Thoracic aorta (tissue), 2 donors: ENCODE results near the gene STAP2. TPM values are rescaled to one million over a fixed set of nuclear protein-coding genes. Genes with fewer than 3 reads are reported as not detected.

Experiments used
- ATAC-seq: fragments of 150-250 bp; one replicate; pipeline ENCODE4 v1.8.0; 2017; ENCODE audit warnings: low read depth; ENCODE audit not compliant: insufficient number of reproducible peaks, low FRiP score
- DNase-seq: peaks from one replicate; pipeline ENCODE4 v3.0.0-alpha.2; 2020; ENCODE audit warnings: low spot score
- H3K27ac ChIP-seq, 2 donors: fragments of 200-600 bp; sonication (generic); 1 replicate in 1 of 2; 2 replicates in 1 of 2; pipeline ENCODE4 v1.5.1; 2016; ENCODE audit warnings: mild to moderate bottlenecking in 2 of 2, moderate library complexity in 2 of 2
- H3K27me3 ChIP-seq: fragments of 200-600 bp; sonication (generic); replicated peaks from 2 replicates; pipeline ENCODE4 v1.6.0; 2016; ENCODE audit warnings: mild to moderate bottlenecking; ENCODE audit not compliant: insufficient read depth
- H3K36me3 ChIP-seq: fragments of 200-600 bp; sonication (generic); one replicate; pipeline ENCODE4 v1.5.1; 2016
- H3K4me1 ChIP-seq, 2 donors: fragments of 200-600 bp; sonication (generic); 1 replicate in 1 of 2; 2 replicates in 1 of 2; pipeline versions ENCODE4 v1.5.1 to v1.6.0; 2016; ENCODE audit warnings: low read depth in 2 of 2, mild to moderate bottlenecking in 1 of 2; ENCODE audit not compliant: control insufficient read depth in 1 of 2
- H3K4me3 ChIP-seq: fragments of 200-600 bp; sonication (generic); 2 replicates; pipeline ENCODE4 v1.5.1; 2016; ENCODE audit warnings: mild to moderate bottlenecking
- H3K9me3 ChIP-seq: fragments of 200-600 bp; sonication (generic); 2 replicates; pipeline ENCODE4 v1.5.1; 2016
- CTCF ChIP-seq: fragments of 200-600 bp; sonication (generic); IDR thresholded peaks from one replicate; pipeline ENCODE4 v1.5.1; 2019; ENCODE audit warnings: antibody characterized with exemption
- total RNA-seq, 2 donors: library from RNA; depleted of rRNA; stranded (reverse); fragments of >200 nt; gene quantifications; one replicate each; pipeline versions ENCODE4 v1.1.0 to v1.2.3, GENCODE V29; 2016

The STAP2 gene
- total RNA-seq, 2 donors from 2014 or later: not detected

GRCh38 chr19:4327877-4328242, 10.8 kb downstream of the STAP2 start:
- no peaks in the 10 kb centered on the region for H3K27me3 ChIP-seq
- no peaks in the 10 kb centered on the region for H3K9me3 ChIP-seq
- DNase-seq (no peak), ATAC-seq (peak; percentile 1)
- H3K27ac ChIP-seq: peak overlapping the region in 1 of 2 donors; percentile 17
- H3K4me1 ChIP-seq: peaks cover 10 to 18% of the 10 kb centered on the region in 2 donors
- H3K4me3 ChIP-seq: peak overlapping the region; percentile 75
- no peak for TF ChIP-seq CTCF
- H3K36me3 ChIP-seq: no peaks in the 10 kb centered on the region

GRCh38 chr19:4327252-4327876, 11.3 kb downstream of the STAP2 start:
- peak overlapping the region in 1 of 2 donors; percentile 17 for H3K27ac ChIP-seq
- ATAC-seq: peak; percentile 6
- no peaks in the 10 kb centered on the region for H3K36me3 ChIP-seq
- H3K4me1 ChIP-seq: peaks cover 10 to 18% of the 10 kb centered on the region in 2 donors
- no peak for DNase-seq
- H3K27me3 ChIP-seq: no peaks in the 10 kb centered on the region
- no peak for TF ChIP-seq CTCF
- H3K4me3 ChIP-seq: peak overlapping the region; percentile 75
- no peaks in the 10 kb centered on the region for H3K9me3 ChIP-seq

GRCh38 chr19:4326837-4327251, 11.8 kb downstream of the STAP2 start:
- peaks cover 10 to 18% of the 10 kb centered on the region in 2 donors for H3K4me1 ChIP-seq
- no peak for TF ChIP-seq CTCF
- no peak overlapping the region for H3K27ac ChIP-seq
- DNase-seq (no peak), ATAC-seq (no peak)
- H3K36me3 ChIP-seq: no peaks in the 10 kb centered on the region
- no peaks in the 10 kb centered on the region for H3K27me3 ChIP-seq
- H3K9me3 ChIP-seq: no peaks in the 10 kb centered on the region
- peak overlapping the region; percentile 75 for H3K4me3 ChIP-seq

GRCh38 chr19:4326215-4326836, 12.3 kb downstream of the STAP2 start:
- no peak for TF ChIP-seq CTCF
- no peak for DNase-seq
- Histone ChIP-seq H3K9me3 (no peaks in the 10 kb centered on the region), H3K36me3 (no peaks in the 10 kb centered on the region), H3K4me3 (no peak overlapping the region), H3K4me1 (peaks cover 10 to 18% of the 10 kb centered on the region in 2 donors), H3K27me3 (no peaks in the 10 kb centered on the region), H3K27ac (no peak overlapping the region)
- no peak for ATAC-seq

- Histone ChIP-seq H3K4me1 (peaks cover 10 to 18% of the 10 kb centered on the region in 2 donors), H3K9me3 (no peaks in the 10 kb centered on the region), H3K4me3 (no peak overlapping the region), H3K27me3 (no peaks in the 10 kb centered on the region), H3K36me3 (no peaks in the 10 kb centered on the region), H3K27ac (no peak overlapping the region)
- ATAC-seq (no peak), DNase-seq (no peak)
- no peak for TF ChIP-seq CTCF
These were observed 14.4 kb downstream of the STAP2 start for GRCh38 chr19:4324228-4324627.
